H1 (cell line): ENCODE data around the gene PIK3R1. TPM values are rescaled to one million over a fixed set of nuclear protein-coding genes. Genes with fewer than 3 reads are reported as not detected.

Source experiments
- CTCF ChIA-PET: fragments of 300-600 bp; sonication (Branson Sonifier 250); formaldehyde crosslinking; loops from one replicate; lab custom pipeline; 2021; ENCODE audit not compliant: partially characterized antibody; lab: Charles Lee
- POLR2A ChIA-PET: fragments of 300-600 bp; sonication (Branson Sonifier 250); formaldehyde crosslinking; loops from one replicate; lab custom pipeline; 2021; ENCODE audit warnings: inconsistent platforms; ENCODE audit not compliant: partially characterized antibody; lab: Charles Lee
- DNase-seq, 2 experiments: peaks; one replicate each; pipeline versions ENCODE4 v3.0.0 to v3.0.0-alpha.2; 2010 to 2022; ENCODE audit warnings: low spot score in 2 of 2, low read depth in 1 of 2, mixed read lengths in 1 of 2
- FAIRE-seq: peaks from 2 replicates; lab custom pipeline; 2011; peaks lifted over from hg19 to GRCh38; lab: Jason Lieb, UNC
- H2AFZ ChIP-seq: 2 replicates; pipeline ENCODE4 v1.8.1; 2012; ENCODE audit warnings: low read length, inconsistent platforms
- H2AK5ac ChIP-seq: 2 replicates; pipeline ENCODE4 v1.6.1; 2013; ENCODE audit warnings: low read depth, low read length
- H2BK120ac ChIP-seq: replicated peaks from 2 replicates; pipeline ENCODE3; 2013; ENCODE audit warnings: low read depth, low read length, inconsistent platforms
- H2BK12ac ChIP-seq: 2 replicates; pipeline ENCODE4 v1.6.1; 2013; ENCODE audit warnings: low read depth, low read length
- H2BK15ac ChIP-seq: 2 replicates; pipeline ENCODE4 v1.6.1; 2013; ENCODE audit warnings: low read length
- H2BK20ac ChIP-seq: 2 replicates; pipeline ENCODE4 v1.6.1; 2013; ENCODE audit warnings: low read length
- H2BK5ac ChIP-seq: 2 replicates; pipeline ENCODE4 v1.6.1; 2013; ENCODE audit warnings: low read depth, low read length
- H3K14ac ChIP-seq: 2 replicates; pipeline ENCODE4 v1.6.1; 2013; ENCODE audit warnings: inconsistent platforms; ENCODE audit not compliant: insufficient read length
- H3K18ac ChIP-seq: 2 replicates; pipeline ENCODE4 v1.6.1; 2013; ENCODE audit warnings: low read length; ENCODE audit errors: extremely low read depth
- H3K23ac ChIP-seq: 2 replicates; pipeline ENCODE4 v1.6.1; 2013; ENCODE audit warnings: inconsistent platforms; ENCODE audit not compliant: insufficient read length
- H3K23me2 ChIP-seq: 2 replicates; pipeline ENCODE4 v1.6.1; 2013; ENCODE audit warnings: low read depth, low read length
- H3K27ac ChIP-seq: 2 replicates; pipeline ENCODE4 v1.6.1; 2011; ENCODE audit warnings: low read depth, low read length, inconsistent platforms
- H3K27me3 ChIP-seq, 4 experiments: replicated peaks in 1 of 4; 1 replicate in 1 of 4; 2 replicates in 3 of 4; pipeline versions ENCODE4 v1.6.1 to v1.8.1; 2011 to 2013; ENCODE audit warnings: low read length in 3 of 4, mild to moderate bottlenecking in 3 of 4, inconsistent platforms in 2 of 4, mixed read lengths in 2 of 4, moderate library complexity in 1 of 4; ENCODE audit not compliant: control insufficient read depth in 3 of 4, insufficient read depth in 3 of 4; ENCODE audit errors: extremely low read depth in 1 of 4
- H3K36me3 ChIP-seq, 4 experiments: 2 replicates each; pipeline versions ENCODE4 v1.6.1 to v1.8.1; 2011 to 2013; ENCODE audit warnings: mild to moderate bottlenecking in 4 of 4, low read length in 3 of 4, moderate library complexity in 2 of 4, control low read depth in 1 of 4, inconsistent platforms in 1 of 4; ENCODE audit not compliant: insufficient read depth in 4 of 4, control insufficient read depth in 2 of 4
- H3K4ac ChIP-seq: replicated peaks from 2 replicates; pipeline ENCODE3; 2013; ENCODE audit warnings: low read length, low read depth, mixed read lengths, inconsistent platforms; ENCODE audit not compliant: insufficient read length
- H3K4me1 ChIP-seq, 4 experiments: replicated peaks in 1 of 4; 1 replicate in 1 of 4; 2 replicates in 3 of 4; pipeline versions ENCODE4 v1.6.1 to v1.8.1; 2011 to 2013; ENCODE audit warnings: low read length in 3 of 4, inconsistent platforms in 2 of 4, mixed read lengths in 1 of 4; ENCODE audit not compliant: insufficient read depth in 4 of 4, control insufficient read depth in 3 of 4
- H3K4me2 ChIP-seq, 2 experiments: 2 replicates each; pipeline versions ENCODE4 v1.6.1 to v1.8.1; 2011 to 2013; ENCODE audit warnings: low read depth in 2 of 2, low read length in 2 of 2, control low read depth in 1 of 2, inconsistent platforms in 1 of 2, mild to moderate bottlenecking in 1 of 2; ENCODE audit not compliant: insufficient read depth in 1 of 2
- H3K4me3 ChIP-seq, 4 experiments: fragments of 200-600, 300-600 bp in 1 of 4; sonication (generic), shearing (Covaris generic), sonication (Bioruptor Twin) in 1 of 4; 2 replicates each; pipeline versions ENCODE4 v1.5.1 to v1.8.1; 2011 to 2016; ENCODE audit warnings: low read length in 4 of 4, low read depth in 3 of 4, control low read depth in 2 of 4, inconsistent platforms in 2 of 4, mild to moderate bottlenecking in 2 of 4, mixed read lengths in 1 of 4, moderate library complexity in 1 of 4; ENCODE audit not compliant: insufficient read depth in 2 of 4; ENCODE audit errors: extremely low read depth in 1 of 4
- H3K56ac ChIP-seq: replicated peaks from 2 replicates; pipeline ENCODE3; 2013; ENCODE audit warnings: low read depth, mild to moderate bottlenecking, mixed read lengths, low read length, inconsistent platforms; ENCODE audit not compliant: insufficient read length
- H3K79me1 ChIP-seq: 2 replicates; pipeline ENCODE4 v1.6.1; 2013; ENCODE audit warnings: low read depth, low read length, control low read depth
- H3K79me2 ChIP-seq, 2 experiments: 2 replicates each; pipeline versions ENCODE4 v1.6.1 to v1.8.1; 2012 to 2013; ENCODE audit warnings: low read length in 2 of 2, mild to moderate bottlenecking in 2 of 2, inconsistent platforms in 1 of 2; ENCODE audit not compliant: insufficient read depth in 2 of 2, control insufficient read depth in 1 of 2
- H3K9ac ChIP-seq, 4 experiments: replicated peaks in 1 of 4; 1 replicate in 1 of 4; 2 replicates in 3 of 4; pipeline versions ENCODE4 v1.6.1 to v1.8.1; 2011 to 2013; ENCODE audit warnings: low read depth in 3 of 4, low read length in 3 of 4, control low read depth in 2 of 4, mild to moderate bottlenecking in 2 of 4, moderate library complexity in 2 of 4, inconsistent platforms in 1 of 4; ENCODE audit errors: extremely low read depth in 1 of 4
- H3K9me3 ChIP-seq, 2 experiments: 2 replicates each; pipeline versions ENCODE4 v1.6.1 to v1.8.1; 2012 to 2013; ENCODE audit warnings: mild to moderate bottlenecking in 2 of 2, moderate library complexity in 2 of 2, control low read depth in 1 of 2, inconsistent platforms in 1 of 2, low read depth in 1 of 2, low read length in 1 of 2, mixed read lengths in 1 of 2; ENCODE audit not compliant: insufficient read depth in 2 of 2
- H4K20me1 ChIP-seq, 2 experiments: replicated peaks in 1 of 2; 2 replicates each; pipeline versions ENCODE3 to v1.8.1; 2011 to 2013; ENCODE audit warnings: inconsistent platforms in 2 of 2, low read length in 2 of 2, mild to moderate bottlenecking in 1 of 2; ENCODE audit not compliant: insufficient read depth in 2 of 2, control insufficient read depth in 1 of 2
- H4K5ac ChIP-seq: 2 replicates; pipeline ENCODE4 v1.6.1; 2013; ENCODE audit warnings: low read length, low read depth, mixed read lengths, inconsistent platforms; ENCODE audit not compliant: insufficient read length
- H4K8ac ChIP-seq: 2 replicates; pipeline ENCODE4 v1.8.0; 2013; ENCODE audit warnings: mild to moderate bottlenecking, moderate library complexity, low read length, inconsistent platforms; ENCODE audit not compliant: insufficient read depth; ENCODE audit errors: extremely low read depth
- H4K91ac ChIP-seq: replicated peaks from 2 replicates; pipeline ENCODE3; 2013; ENCODE audit warnings: low read length, mixed read lengths, inconsistent platforms; ENCODE audit not compliant: insufficient read length
- FOSL1 ChIP-seq: IDR thresholded peaks from 2 replicates; pipeline ENCODE4 v1.6.1; 2011; ENCODE audit warnings: mild to moderate bottlenecking, low read depth, low read length, moderate library complexity; ENCODE audit not compliant: insufficient read depth
- WGBS, 2 experiments: shearing (Covaris generic) in 1 of 2; methylation state at CpG; one replicate each; pipeline versions ENCODE4 v1.1.6 to v1.1.7; 2013 to 2015; ENCODE audit warnings: low lambda C conversion rate in 2 of 2, mixed read lengths in 2 of 2, inconsistent platforms in 1 of 2, low coverage in 1 of 2, missing lambda C conversion rate in 1 of 2; ENCODE audit not compliant: insufficient replicate concordance in 2 of 2, insufficient coverage in 1 of 2, insufficient read length in 1 of 2; ENCODE audit errors: extremely low coverage in 1 of 2, missing lambda C conversion rate in 1 of 2; 5-methylcytosine and 5-hydroxymethylcytosine counted together
- polyA plus RNA-seq, 7 experiments: library from polyadenylated mRNA; depleted of rRNA in 3 of 7; stranded (reverse) in 5 of 7; unstranded in 2 of 7; fragments of >200 nt in 5 of 7; fragments of 200-250 nt in 2 of 7; gene quantifications; 1 replicate in 5 of 7; 2 replicates in 1 of 7; 4 replicates in 1 of 7; pipeline versions ENCODE4 v1.2.1 to v1.2.3, GENCODE V29; 2011 to 2013; ENCODE audit warnings: missing spikeins in 2 of 7, mixed read lengths in 2 of 7
- total RNA-seq: library from RNA; stranded (reverse); fragmentation: NEBNext Ultra II Directional; extraction: Animal tissue kit (Norgen Biotek cat#: 25700); gene quantifications from 2 replicates; pipeline ENCODE4 v1.2.1, GENCODE V29; 2021

Gene PIK3R1
- total and polyA plus RNA-seq, 2 of the 8 experiments (the other 6 are each of a cell fraction or from before 2014, with no cell fraction given) = 2.3 to 13.7 TPM

DNA sequence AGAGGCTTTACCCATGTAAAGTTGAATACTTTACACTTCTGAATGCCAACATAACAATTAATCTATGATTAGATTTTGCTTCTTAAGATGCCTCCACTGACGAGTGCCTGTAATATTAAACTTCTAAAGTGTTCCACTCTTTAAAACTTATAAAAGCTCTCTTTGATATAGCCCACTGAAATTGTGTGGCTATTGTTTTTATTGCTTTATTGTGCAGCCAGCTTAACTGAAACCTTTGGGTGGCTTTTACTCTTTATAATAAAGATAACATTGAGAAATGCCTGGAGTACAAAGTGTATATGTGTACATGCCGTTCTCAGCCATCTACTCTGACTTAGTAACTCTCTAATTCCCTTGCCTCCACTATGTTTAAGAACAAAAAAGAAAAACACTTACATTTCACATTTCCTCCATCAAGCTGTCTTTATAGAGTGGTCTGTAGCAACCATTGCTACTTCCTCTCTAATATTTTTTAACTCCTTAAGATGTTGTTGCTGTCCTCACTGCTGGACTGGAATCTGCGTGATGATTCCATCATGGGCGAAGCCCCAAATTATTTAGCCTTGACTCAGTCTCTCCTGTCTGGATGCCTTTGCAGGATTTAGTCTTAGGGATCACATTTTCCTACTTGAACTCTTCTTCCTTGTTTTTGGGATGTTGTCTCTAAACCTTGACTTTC is 9.1 kb downstream of the PIK3R1 start:
- no peak for TF ChIP-seq FOSL1
- no peaks in the 10 kb centered on the region; a peak in 1 of 4 replicates for H3K9me3 ChIP-seq
- H2AFZ ChIP-seq = no peak overlapping the region
- WGBS, 2 experiments = 87% methylated on average over 4 of the region's 4 CpGs; no CpG with 5 or more reads in 1 of the 2 experiments
- no peak overlapping the region for H3K4ac ChIP-seq
- no peak overlapping the region for H2BK12ac ChIP-seq
- no peak overlapping the region for H3K4me3 ChIP-seq
- H4K5ac ChIP-seq = no peak overlapping the region
- ChIA-PET CTCF (interaction anchor here (0.9 kb wide), 1 partner anchor 22 kb away, joined by 3 read pairs; no protein-coding TSS in a partner anchor), POLR2A (no interaction called here)
- H3K56ac ChIP-seq = no peak overlapping the region
- H3K4me1 ChIP-seq = 0 out of 7 replicates have a peak, but pooled peaks cover 0 to 1% (median 0%) of the 10 kb centered on the region in 4 experiments
- H3K36me3 ChIP-seq = peaks cover 0 to 7% (median 0%) of the 10 kb centered on the region in 4 experiments; a peak in 1 of 8 replicates
- H3K4me2 ChIP-seq = no peak overlapping the region
- no peak overlapping the region for H3K14ac ChIP-seq
- H2BK20ac ChIP-seq = no peak overlapping the region
- H4K20me1 ChIP-seq = peaks cover 0 to 2% of the 10 kb centered on the region in 2 experiments
- no peak overlapping the region for H4K8ac ChIP-seq
- FAIRE-seq (no peak), DNase-seq (no peak)
- H2BK15ac ChIP-seq = no peak overlapping the region
- no peak overlapping the region for H2BK120ac ChIP-seq
- peaks cover 5% of the 10 kb centered on the region; the same call in 1 of the 2 replicates for H3K79me1 ChIP-seq
- no peaks in the 10 kb centered on the region for H3K23me2 ChIP-seq
- H3K18ac ChIP-seq = no peak overlapping the region
- H3K9ac ChIP-seq = no peak overlapping the region
- peaks cover 0 to 3% of the 10 kb centered on the region in 2 experiments; a peak in 1 of 4 replicates for H3K79me2 ChIP-seq
- no peak overlapping the region for H2AK5ac ChIP-seq
- H3K27ac ChIP-seq = no peak overlapping the region
- no peak overlapping the region for H2BK5ac ChIP-seq
- H4K91ac ChIP-seq = no peak overlapping the region
- H3K27me3 ChIP-seq = no peaks in the 10 kb centered on the region
- H3K23ac ChIP-seq = no peak overlapping the region
